ENCODE measurements around the gene ZC3H18. TPM values are rescaled to one million over a fixed set of nuclear protein-coding genes. Genes with fewer than 3 reads are reported as not detected.

ZC3H18 gene
- total and polyA plus RNA-seq, 2 donors = 13.9 to 29.5 TPM

GRCh38 chr16:88536971-88537751 lies 33.0 kb upstream of the ZC3H18 start:
- no peak overlapping the region for H3K27ac ChIP-seq (ENCODE audit: low read depth)
- no peak for DNase-seq (ENCODE audit: extremely low spot score)
- peaks cover 2% of the 10 kb centered on the region for H3K4me1 ChIP-seq (ENCODE audit: insufficient read depth)
- WGBS = 77% methylated on average over 31 of the region's 31 CpGs
- H3K4me3 ChIP-seq (ENCODE audit: low read depth, low read length) = no peak overlapping the region
- H3K36me3 ChIP-seq (ENCODE audit: insufficient read depth) = no peaks in the 10 kb centered on the region

GRCh38 chr16:88537859-88538258 lies 32.3 kb upstream of the ZC3H18 start:
- 83% methylated on average over 4 of the region's 4 CpGs for WGBS
- DNase-seq (ENCODE audit: extremely low spot score) = no peak

GRCh38 chr16:88538366-88539060 lies 31.7 kb upstream of the ZC3H18 start:
- no peak overlapping the region for H3K4me3 ChIP-seq (ENCODE audit: low read depth, low read length)
- no peaks in the 10 kb centered on the region for H3K36me3 ChIP-seq (ENCODE audit: insufficient read depth)
- peaks cover 2% of the 10 kb centered on the region for H3K4me1 ChIP-seq (ENCODE audit: insufficient read depth)
- no peak overlapping the region for H3K27ac ChIP-seq (ENCODE audit: low read depth)
- no peak for DNase-seq (ENCODE audit: extremely low spot score)
- 55% methylated on average over 23 of the region's 23 CpGs for WGBS

More at GRCh38 chr16:88537859-88538258, 32.3 kb upstream of the ZC3H18 start:
- Histone ChIP-seq H3K4me3 (ENCODE audit: low read depth, low read length) (no peak overlapping the region), H3K36me3 (ENCODE audit: insufficient read depth) (no peaks in the 10 kb centered on the region), H3K27ac (ENCODE audit: low read depth) (no peak overlapping the region), H3K4me1 (ENCODE audit: insufficient read depth) (peaks cover 2% of the 10 kb centered on the region)

- Histone ChIP-seq H3K27ac (ENCODE audit: low read depth) (no peak overlapping the region), H3K36me3 (ENCODE audit: insufficient read depth) (no peaks in the 10 kb centered on the region), H3K4me1 (ENCODE audit: insufficient read depth) (peaks cover 2% of the 10 kb centered on the region), H3K4me3 (ENCODE audit: low read depth, low read length) (no peak overlapping the region)
- no peak for DNase-seq (ENCODE audit: extremely low spot score)
- 61% methylated on average over 12 of the region's 12 CpGs for WGBS
These were observed 30.9 kb upstream of the ZC3H18 start for GRCh38 chr16:88539261-88539651.

GRCh38 chr16:88539652-88540345 lies 30.4 kb upstream of the ZC3H18 start:
- no peaks in the 10 kb centered on the region for H3K36me3 ChIP-seq (ENCODE audit: insufficient read depth)

GRCh38 chr16:88540346-88540977 lies 29.7 kb upstream of the ZC3H18 start:
- Histone ChIP-seq H3K4me3 (ENCODE audit: low read depth, low read length) (no peak overlapping the region), H3K36me3 (ENCODE audit: insufficient read depth) (no peaks in the 10 kb centered on the region), H3K27ac (ENCODE audit: low read depth) (no peak overlapping the region), H3K4me1 (ENCODE audit: insufficient read depth) (no peaks in the 10 kb centered on the region)
- DNase-seq (ENCODE audit: extremely low spot score) = no peak
- WGBS = 64% methylated on average over 20 of the region's 20 CpGs

More at GRCh38 chr16:88539652-88540345, 30.4 kb upstream of the ZC3H18 start:
- Histone ChIP-seq H3K4me3 (ENCODE audit: low read depth, low read length) (no peak overlapping the region), H3K4me1 (ENCODE audit: insufficient read depth) (peaks cover 2% of the 10 kb centered on the region), H3K27ac (ENCODE audit: low read depth) (no peak overlapping the region)
- 40% methylated on average over 26 of the region's 26 CpGs for WGBS
- no peak for DNase-seq (ENCODE audit: extremely low spot score)

GRCh38 chr16:88541831-88542616 lies 28.2 kb upstream of the ZC3H18 start:
- no peak for DNase-seq (ENCODE audit: extremely low spot score)
- 64% methylated on average over 15 of the region's 15 CpGs for WGBS

GRCh38 chr16:88543230-88543813 lies 26.9 kb upstream of the ZC3H18 start:
- no peak for DNase-seq (ENCODE audit: extremely low spot score)
- WGBS = 89% methylated on average over 8 of the region's 8 CpGs
- Histone ChIP-seq H3K4me3 (ENCODE audit: low read depth, low read length) (no peak overlapping the region), H3K36me3 (ENCODE audit: insufficient read depth) (no peaks in the 10 kb centered on the region), H3K27ac (ENCODE audit: low read depth) (no peak overlapping the region), H3K4me1 (ENCODE audit: insufficient read depth) (no peaks in the 10 kb centered on the region)

More at GRCh38 chr16:88541831-88542616, 28.2 kb upstream of the ZC3H18 start:
- Histone ChIP-seq H3K4me3 (ENCODE audit: low read depth, low read length) (no peak overlapping the region), H3K4me1 (ENCODE audit: insufficient read depth) (no peaks in the 10 kb centered on the region), H3K36me3 (ENCODE audit: insufficient read depth) (no peaks in the 10 kb centered on the region), H3K27ac (ENCODE audit: low read depth) (no peak overlapping the region)

GRCh38 chr16:88545781-88546180 lies 24.4 kb upstream of the ZC3H18 start:
- Histone ChIP-seq H3K36me3 (ENCODE audit: insufficient read depth) (no peaks in the 10 kb centered on the region), H3K27ac (ENCODE audit: low read depth) (no peak overlapping the region), H3K4me3 (ENCODE audit: low read depth, low read length) (no peak overlapping the region), H3K4me1 (ENCODE audit: insufficient read depth) (no peaks in the 10 kb centered on the region)
- no peak for DNase-seq (ENCODE audit: extremely low spot score)
- 54% methylated on average over 7 of the region's 7 CpGs for WGBS

- H3K27ac ChIP-seq (ENCODE audit: low read depth) = no peak overlapping the region
- WGBS = 61% methylated on average over 15 of the region's 15 CpGs
- no peak for DNase-seq (ENCODE audit: extremely low spot score)
- H3K4me1 ChIP-seq (ENCODE audit: insufficient read depth) = no peaks in the 10 kb centered on the region
- H3K36me3 ChIP-seq (ENCODE audit: insufficient read depth) = no peaks in the 10 kb centered on the region
- no peak overlapping the region for H3K4me3 ChIP-seq (ENCODE audit: low read depth, low read length)
These were observed 21.9 kb upstream of the ZC3H18 start for GRCh38 chr16:88548131-88548874.

GRCh38 chr16:88548985-88549384 lies 21.2 kb upstream of the ZC3H18 start:
- 66% methylated on average over 13 of the region's 13 CpGs for WGBS
- DNase-seq (ENCODE audit: extremely low spot score) = no peak
- no peak overlapping the region for H3K27ac ChIP-seq (ENCODE audit: low read depth)
- no peak overlapping the region for H3K4me3 ChIP-seq (ENCODE audit: low read depth, low read length)
- no peaks in the 10 kb centered on the region for H3K4me1 ChIP-seq (ENCODE audit: insufficient read depth)
- no peaks in the 10 kb centered on the region for H3K36me3 ChIP-seq (ENCODE audit: insufficient read depth)

- H3K27ac ChIP-seq (ENCODE audit: low read depth) = no peak overlapping the region
- no peaks in the 10 kb centered on the region for H3K36me3 ChIP-seq (ENCODE audit: insufficient read depth)
- no peak for DNase-seq (ENCODE audit: extremely low spot score)
- 69% methylated on average over 12 of the region's 12 CpGs for WGBS
- no peaks in the 10 kb centered on the region for H3K4me1 ChIP-seq (ENCODE audit: insufficient read depth)
- H3K4me3 ChIP-seq (ENCODE audit: low read depth, low read length) = no peak overlapping the region
These were observed 20.4 kb upstream of the ZC3H18 start for GRCh38 chr16:88549671-88550245.
